HT1080 (cell line): ENCODE data around the gene ANKS4B. TPM values are rescaled to one million over a fixed set of nuclear protein-coding genes. Genes with fewer than 3 reads are reported as not detected.
"Not testable (repeated sequence)": the region's sequence is repeated elsewhere in the genome, so short reads cannot be mapped to it uniquely, and the experiment has no call there.

Source experiments
- DNase-seq: peaks from one replicate; pipeline ENCODE4 v3.0.0-alpha.2; 2015; ENCODE audit warnings: low read depth
- polyA plus RNA-seq, 2 experiments: library from polyadenylated mRNA; depleted of rRNA; stranded (reverse); fragments of >200 nt; gene quantifications; 2 replicates each; pipeline ENCODE4 v1.2.3, GENCODE V29; 2015
- total RNA-seq: library from RNA; depleted of rRNA; stranded (reverse); fragments of >200 nt; shearing (Covaris generic); gene quantifications from 2 replicates; pipeline ENCODE4 v1.2.3, GENCODE V29; 2014; rRNA removed

ANKS4B gene, protein sequence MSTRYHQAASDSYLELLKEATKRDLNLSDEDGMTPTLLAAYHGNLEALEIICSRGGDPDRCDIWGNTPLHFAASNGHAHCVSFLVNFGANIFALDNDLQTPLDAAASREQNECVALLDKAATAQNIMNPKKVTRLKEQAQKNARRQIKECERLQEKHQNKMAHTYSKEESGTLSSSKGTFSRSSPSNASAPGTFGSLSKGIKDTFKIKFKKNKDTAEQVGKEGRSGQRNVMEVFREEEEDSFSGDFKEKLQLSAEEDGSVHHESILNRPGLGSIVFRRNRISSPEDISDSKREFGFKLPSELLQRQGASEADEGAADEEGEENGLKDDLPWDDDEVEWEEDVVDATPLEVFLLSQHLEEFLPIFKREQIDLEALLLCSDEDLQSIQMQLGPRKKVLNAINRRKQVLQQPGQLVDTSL
- total RNA-seq, result not detected in 2 replicates
- not detected in 2 replicates for polyA plus RNA-seq (2015; cell fraction: cytosol; rRNA removed)
- polyA plus RNA-seq (2015; cell fraction: nucleus; rRNA removed), result not detected in 2 replicates

- no peak for DNase-seq
Observed at GRCh38 chr16:21233521-21234150, at the start of gene ANKS4B. Gene ANKS4B (plus strand): TSS chr16:21233699. CDS start chr16:21233738, 39 bp downstream.

DNA sequence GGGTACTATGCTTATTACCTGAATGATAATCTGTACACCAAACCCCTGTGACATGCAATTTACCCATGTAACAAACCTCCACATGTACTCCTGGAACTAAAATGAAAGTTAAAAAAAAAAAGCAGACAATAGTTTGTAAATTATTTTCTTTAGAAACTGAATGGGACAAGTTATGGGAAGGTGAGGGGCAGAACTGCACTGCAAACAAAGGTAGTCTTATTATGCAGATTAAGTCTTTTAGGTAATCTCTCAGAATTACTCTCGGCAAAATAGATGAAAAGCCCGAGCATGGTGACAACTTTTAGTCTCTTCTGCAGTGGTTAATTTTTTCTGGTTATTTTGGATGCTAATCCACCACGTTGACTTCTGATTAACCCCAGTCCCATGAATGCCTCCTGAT, 49.5 kb upstream of the ANKS4B start:
- no peak for DNase-seq

DNA sequence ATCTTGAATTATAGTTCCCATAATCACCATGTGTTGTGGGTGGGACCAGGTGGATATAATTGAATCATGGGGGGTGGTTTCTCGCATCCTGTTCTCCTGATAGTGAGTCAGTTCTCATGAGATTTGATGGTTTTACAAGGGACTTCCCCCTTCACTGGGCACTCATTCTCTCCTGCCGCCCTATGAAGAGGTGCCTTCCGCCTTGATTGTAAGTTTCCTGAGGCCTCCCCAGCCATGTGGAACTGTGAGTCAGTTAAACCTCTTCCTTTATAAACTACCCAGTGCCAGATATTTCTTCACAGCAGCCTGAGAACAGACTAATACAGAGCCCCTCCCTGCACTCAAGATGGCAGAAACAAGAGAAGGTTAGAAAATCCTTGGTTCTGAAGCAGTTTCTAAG, 48.7 kb upstream of the ANKS4B start:
- peak; percentile 78 for DNase-seq

GRCh38 chr16:21185659-21186325, 47.7 kb upstream of the ANKS4B start:
- DNase-seq, result no peak

DNA sequence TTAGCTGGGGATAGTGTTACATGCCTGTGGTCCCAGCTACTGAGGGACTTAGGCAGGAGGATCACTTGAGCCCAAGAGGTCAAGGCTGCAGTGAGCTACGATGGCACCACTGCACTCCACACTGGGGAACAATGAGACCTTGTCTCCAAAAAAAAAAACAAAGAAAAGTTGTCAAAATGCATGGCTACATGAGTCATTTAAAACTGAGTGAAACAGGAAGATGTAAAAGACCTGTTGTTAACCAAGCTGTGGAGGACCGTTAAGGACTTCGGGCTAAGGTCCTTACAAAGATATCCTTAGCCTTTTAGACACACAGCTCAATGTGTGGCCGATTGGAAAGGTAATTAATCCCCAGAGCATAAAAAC, 47.2 kb upstream of the ANKS4B start:
- DNase-seq, result peak; percentile 82

GRCh38 chr16:21189311-21189710, 44.2 kb upstream of the ANKS4B start:
- DNase-seq, result no peak

- DNase-seq, result no peak
Observed at GRCh38 chr16:21190013-21190412, 43.5 kb upstream of the ANKS4B start.

GRCh38 chr16:21190599-21190998, 42.9 kb upstream of the ANKS4B start:
- DNase-seq, result no peak

- DNase-seq, result no peak
Observed at GRCh38 chr16:21192991-21193390, 40.5 kb upstream of the ANKS4B start.

DNA sequence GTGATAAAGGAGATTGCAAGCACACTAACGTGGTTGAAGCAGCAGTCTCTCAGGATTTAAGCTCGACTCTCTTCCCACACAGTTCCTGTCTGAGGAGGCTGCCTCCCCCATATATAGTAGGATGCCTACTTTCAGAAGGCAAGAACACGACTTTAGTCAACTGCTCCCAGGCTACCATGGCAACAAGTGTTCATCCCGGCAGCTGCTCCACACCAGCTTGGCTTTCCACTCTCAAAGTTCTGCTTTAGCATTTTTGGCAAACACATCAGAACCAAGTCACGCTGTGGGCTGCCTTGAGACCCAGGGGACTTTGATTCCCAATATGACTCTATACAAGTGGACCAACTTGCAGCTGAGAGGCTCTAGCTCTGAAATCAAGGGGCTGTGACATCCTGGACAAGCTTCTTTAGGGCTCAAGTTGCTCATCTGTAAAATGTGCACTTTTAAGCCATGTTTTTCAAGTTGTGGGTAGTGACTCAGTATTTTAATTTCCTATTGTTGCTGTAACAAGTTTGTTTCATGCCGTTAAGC, 38.7 kb upstream of the ANKS4B start:
- DNase-seq, result no peak

- not testable (repeated sequence) for DNase-seq
Observed at GRCh38 chr16:21195330-21195729, 38.2 kb upstream of the ANKS4B start.

- DNase-seq, result no peak
Observed at GRCh38 chr16:21197112-21197511, 36.4 kb upstream of the ANKS4B start.

GRCh38 chr16:21197621-21198020, 35.9 kb upstream of the ANKS4B start:
- no peak for DNase-seq

DNA sequence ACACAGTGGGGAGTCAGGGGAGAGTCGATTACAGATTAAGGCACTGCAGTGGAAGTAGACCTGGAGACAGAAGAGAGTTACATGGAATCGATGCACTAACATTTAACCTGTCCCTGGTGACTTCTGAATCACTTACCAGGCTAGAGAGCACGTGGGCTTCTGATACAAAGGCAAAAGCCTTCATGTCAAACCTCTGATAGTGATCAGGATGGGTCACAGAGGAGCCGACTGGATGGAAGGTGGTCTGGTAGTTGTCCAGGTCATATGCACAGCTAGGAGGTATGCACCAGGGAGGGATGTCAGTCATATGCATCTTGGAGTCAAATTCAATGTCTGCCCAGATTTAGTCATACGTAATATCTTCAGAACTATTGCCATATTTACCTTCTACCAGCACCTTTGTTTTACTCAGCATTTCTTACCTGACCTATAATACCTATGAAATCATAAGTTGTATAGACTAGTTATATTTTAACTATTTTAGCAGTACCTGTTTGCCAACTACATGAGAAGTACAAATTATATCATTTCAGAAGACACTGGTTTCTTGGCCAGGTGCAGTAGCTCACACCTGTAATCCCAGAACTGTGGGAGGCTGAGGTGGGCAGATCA, 33.8 kb upstream of the ANKS4B start:
- DNase-seq, result no peak

DNA sequence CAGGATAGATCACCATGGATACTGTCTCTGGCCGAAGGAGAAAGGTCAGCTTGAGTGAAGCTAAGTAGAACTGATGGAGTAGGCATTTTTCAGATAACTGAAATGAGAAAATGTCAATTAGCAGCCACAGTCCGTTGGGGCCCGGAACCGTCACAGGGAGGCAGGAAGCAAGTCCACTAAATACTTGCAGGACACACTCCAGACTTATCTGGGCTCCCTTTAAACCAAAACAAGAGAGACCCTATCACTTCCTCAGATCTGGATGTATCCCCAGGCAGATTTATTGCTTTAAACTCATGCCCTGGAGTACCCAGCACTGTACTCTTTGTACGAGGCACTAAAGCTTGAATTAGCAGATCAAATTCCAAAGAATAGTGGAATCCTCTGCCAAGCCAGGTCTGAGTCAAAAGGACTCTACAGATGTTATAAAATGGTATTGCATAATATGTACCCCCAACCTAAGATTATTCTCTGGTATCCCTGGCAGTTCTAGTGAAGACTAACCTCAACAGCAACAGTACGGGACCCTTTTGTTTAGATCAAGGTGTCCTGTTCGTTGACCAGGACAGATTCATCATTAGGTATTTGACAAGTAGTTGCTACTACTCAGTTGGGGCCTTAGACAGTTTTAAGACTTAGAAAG, 30.2 kb upstream of the ANKS4B start:
- no peak for DNase-seq

DNA sequence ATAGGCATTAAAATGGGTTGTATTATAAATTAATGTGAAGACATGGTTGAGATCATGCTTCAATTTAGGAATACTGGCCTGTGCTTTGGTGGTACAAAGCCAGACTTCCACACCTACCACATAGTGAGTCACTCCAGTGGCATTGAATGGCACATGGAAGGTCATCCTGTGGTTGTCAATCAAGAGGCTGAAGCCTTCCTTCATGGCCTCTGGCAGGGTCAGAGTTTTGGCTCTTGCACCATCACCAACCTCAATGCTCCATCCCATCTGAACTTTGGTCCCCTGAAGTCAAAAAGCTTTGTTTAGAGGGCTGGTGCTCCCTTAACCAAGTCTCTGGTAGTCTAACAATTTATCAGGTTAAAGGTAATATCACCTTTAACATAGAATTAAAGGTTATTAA, 28.2 kb upstream of the ANKS4B start:
- DNase-seq, result no peak

DNA sequence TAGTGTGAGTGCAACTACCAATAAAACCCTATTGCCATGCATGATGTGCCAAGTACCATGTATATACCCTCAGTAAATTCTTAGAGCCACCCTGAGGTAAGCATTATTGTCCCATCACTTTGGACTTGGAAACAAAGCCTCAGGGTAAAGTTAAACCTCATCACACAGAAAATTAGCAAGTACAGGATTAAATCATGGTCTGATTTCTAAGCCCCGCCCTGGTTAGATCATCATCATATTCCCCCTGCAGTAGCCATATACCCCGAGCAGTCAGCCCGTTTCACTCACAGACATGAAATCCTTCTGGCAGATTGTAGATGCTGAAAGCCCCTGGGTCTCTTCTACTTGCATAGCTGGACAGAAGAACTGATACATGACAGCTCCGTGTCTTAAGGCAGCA, 26.9 kb upstream of the ANKS4B start:
- DNase-seq, result no peak

DNA sequence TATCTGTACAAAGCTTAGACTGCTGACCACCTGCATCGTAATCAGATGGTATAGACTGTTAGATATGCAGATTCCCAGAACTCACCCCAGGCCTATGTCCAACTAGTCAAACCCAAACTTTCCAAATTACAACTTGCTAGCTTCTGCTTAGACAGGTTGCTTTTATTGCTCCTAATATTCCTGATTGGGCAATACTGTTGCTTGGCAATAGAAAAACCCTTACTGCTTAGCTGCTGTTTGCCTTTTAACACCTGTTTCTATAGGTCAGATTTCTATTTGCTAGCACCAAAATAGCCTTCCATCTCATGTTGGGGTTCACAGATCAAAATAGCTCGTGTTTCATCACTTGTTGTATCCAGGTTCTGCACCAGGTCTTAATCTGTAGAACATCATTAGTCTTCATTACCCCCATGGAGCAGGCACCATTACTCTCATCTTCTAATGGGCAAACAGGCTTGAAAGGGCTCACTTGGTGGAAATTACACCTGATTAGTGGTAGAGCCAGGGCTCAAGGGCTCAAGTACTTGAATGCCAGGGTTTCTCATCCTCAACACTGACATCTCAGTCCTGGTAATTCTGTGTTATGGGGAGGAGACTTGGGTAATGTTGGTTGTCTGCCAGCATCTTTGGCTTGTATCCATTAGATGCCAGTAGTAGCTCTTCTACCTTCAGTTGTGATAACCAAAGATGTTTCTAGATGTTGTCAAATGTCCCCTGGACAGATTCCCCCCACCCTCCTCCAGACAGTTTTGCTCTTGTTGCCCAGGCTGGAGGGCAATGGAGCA, 24.9 kb upstream of the ANKS4B start:
- no peak for DNase-seq

GRCh38 chr16:21211486-21211885, 22.0 kb upstream of the ANKS4B start, which contains the start of gene ZP2:
Gene ZP2 (minus strand): TSS chr16:21211574. CDS start chr16:21211547, 27 bp downstream.
- DNase-seq, result no peak

GRCh38 chr16:21214086-21214485, 19.4 kb upstream of the ANKS4B start:
- DNase-seq, result no peak
